ENCODE results near the gene ZNF138.
"Not testable (repeated sequence)": the region's sequence is repeated elsewhere in the genome, so short reads cannot be mapped to it uniquely, and the experiment has no call there.

ZNF138 gene

GRCh38 chr7:64775289-64775688 is 18.9 kb upstream of the ZNF138 start:
- H2BK12ac ChIP-seq (ENCODE audit: low read length in 2 of 2) = no peak overlapping the region

DNA sequence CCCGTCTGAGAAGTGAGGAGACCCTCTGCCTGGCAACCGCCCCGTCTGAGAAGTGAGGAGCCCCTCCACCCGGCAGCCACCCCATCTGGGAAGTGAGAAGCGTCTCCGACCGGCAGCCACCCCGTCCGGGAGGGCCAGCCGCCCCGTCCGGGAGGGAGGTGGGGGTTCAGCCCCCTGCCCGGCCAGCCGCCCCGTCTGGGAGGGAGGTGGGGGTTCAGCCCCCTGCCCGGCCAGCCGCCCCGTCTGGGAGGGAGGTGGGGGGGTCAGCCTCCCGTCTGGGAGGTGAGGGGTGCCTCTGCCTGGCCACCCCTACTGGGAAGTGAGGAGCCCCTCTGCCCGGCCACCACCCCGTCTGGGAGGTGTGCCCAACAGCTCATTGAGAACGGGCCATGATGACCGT is 9.4 kb upstream of the ZNF138 start:
- not testable (repeated sequence) for H3K18ac ChIP-seq (ENCODE audit: low read depth in 1 of 2, low read length in 2 of 2); H3K27ac ChIP-seq (ENCODE audit: low read length, poor library complexity, severe bottlenecking); H3K4ac ChIP-seq (ENCODE audit: low read depth in 1 of 2, low read length in 2 of 2); H3K14ac ChIP-seq (ENCODE audit: low read length in 2 of 2); H3K4me1 ChIP-seq (ENCODE audit: control insufficient read depth, insufficient read depth, low read depth, low read length); DNase-seq; H3K79me1 ChIP-seq (replicated peaks; ENCODE audit: low read length, poor library complexity, severe bottlenecking); H4K91ac ChIP-seq (ENCODE audit: low read length); H3K9me3 ChIP-seq (ENCODE audit: control insufficient read depth, low read length); H2BK5ac ChIP-seq (ENCODE audit: low read depth, low read length, poor library complexity, severe bottlenecking); H3K27me3 ChIP-seq (ENCODE audit: control insufficient read depth in 1 of 2, insufficient read depth in 1 of 2, low read length in 2 of 2); H3K4me3 ChIP-seq (ENCODE audit: insufficient read depth in 1 of 2, low read depth in 1 of 2, low read length in 2 of 2); H3K36me3 ChIP-seq (ENCODE audit: control insufficient read depth in 1 of 2, insufficient read depth in 2 of 2, low read depth in 1 of 2, low read length in 2 of 2); H2BK12ac ChIP-seq (ENCODE audit: low read length in 2 of 2); H3K4me2 ChIP-seq (ENCODE audit: low read length, poor library complexity, severe bottlenecking); H2AK5ac ChIP-seq (ENCODE audit: low read length, severe bottlenecking); H3K23ac ChIP-seq (ENCODE audit: low read length in 2 of 2); H2BK15ac ChIP-seq (ENCODE audit: low read depth, poor library complexity, severe bottlenecking); H3K9ac ChIP-seq (ENCODE audit: low read length); H4K8ac ChIP-seq (ENCODE audit: low read length); H2AFZ ChIP-seq (ENCODE audit: low read depth, low read length); H2BK120ac ChIP-seq (ENCODE audit: low read depth, low read length)
- WGBS = 85% methylated on average over 14 of the region's 23 CpGs

More at GRCh38 chr7:64775289-64775688, 18.9 kb upstream of the ZNF138 start:
- H4K91ac ChIP-seq (ENCODE audit: low read length) = no peak overlapping the region
- H3K4me3 ChIP-seq (ENCODE audit: insufficient read depth in 1 of 2, low read depth in 1 of 2, low read length in 2 of 2) = no peak overlapping the region
- H3K27ac ChIP-seq (ENCODE audit: low read length, poor library complexity, severe bottlenecking) = no peak overlapping the region
- no peak overlapping the region for H2BK5ac ChIP-seq (ENCODE audit: low read depth, low read length, poor library complexity, severe bottlenecking)
- H3K23ac ChIP-seq (ENCODE audit: low read length in 2 of 2) = no peak overlapping the region
- H3K9me3 ChIP-seq (ENCODE audit: control insufficient read depth, low read length) = peaks cover 30% of the 10 kb centered on the region
- no peaks in the 10 kb centered on the region for H3K36me3 ChIP-seq (ENCODE audit: control insufficient read depth in 1 of 2, insufficient read depth in 2 of 2, low read depth in 1 of 2, low read length in 2 of 2)
- no peak overlapping the region for H2AFZ ChIP-seq (ENCODE audit: low read depth, low read length)
- no peak overlapping the region for H3K4me2 ChIP-seq (ENCODE audit: low read length, poor library complexity, severe bottlenecking)
- H3K9ac ChIP-seq (ENCODE audit: low read length) = no peak overlapping the region
- no peak for DNase-seq
- no peak overlapping the region for H2AK5ac ChIP-seq (ENCODE audit: low read length, severe bottlenecking)
- WGBS = 76% methylated on average over 3 of the region's 3 CpGs
- H3K79me1 ChIP-seq (replicated peaks; ENCODE audit: low read length, poor library complexity, severe bottlenecking) = no peaks in the 10 kb centered on the region
- no peak overlapping the region for H2BK15ac ChIP-seq (ENCODE audit: low read depth, poor library complexity, severe bottlenecking)
- no peak overlapping the region for H3K14ac ChIP-seq (ENCODE audit: low read length in 2 of 2)
- H4K8ac ChIP-seq (ENCODE audit: low read length) = no peak overlapping the region
- no peak overlapping the region for H3K18ac ChIP-seq (ENCODE audit: low read depth in 1 of 2, low read length in 2 of 2)
- no peaks in the 10 kb centered on the region for H3K4me1 ChIP-seq (ENCODE audit: control insufficient read depth, insufficient read depth, low read depth, low read length)
- no peak overlapping the region for H3K4ac ChIP-seq (ENCODE audit: low read depth in 1 of 2, low read length in 2 of 2)
- H2BK120ac ChIP-seq (ENCODE audit: low read depth, low read length) = no peak overlapping the region
- no peaks in the 10 kb centered on the region for H3K27me3 ChIP-seq (ENCODE audit: control insufficient read depth in 1 of 2, insufficient read depth in 1 of 2, low read length in 2 of 2)

- H2AFZ ChIP-seq (ENCODE audit: low read depth, low read length) = no peak overlapping the region
- H3K9ac ChIP-seq (ENCODE audit: low read length) = no peak overlapping the region
- H2BK5ac ChIP-seq (ENCODE audit: low read depth, low read length, poor library complexity, severe bottlenecking) = no peak overlapping the region
- no peaks in the 10 kb centered on the region for H3K36me3 ChIP-seq (ENCODE audit: control insufficient read depth in 1 of 2, insufficient read depth in 2 of 2, low read depth in 1 of 2, low read length in 2 of 2)
- H2BK12ac ChIP-seq (ENCODE audit: low read length in 2 of 2) = no peak overlapping the region
- H3K18ac ChIP-seq (ENCODE audit: low read depth in 1 of 2, low read length in 2 of 2) = no peak overlapping the region
- no peaks in the 10 kb centered on the region for H3K27me3 ChIP-seq (ENCODE audit: control insufficient read depth in 1 of 2, insufficient read depth in 1 of 2, low read length in 2 of 2)
- H3K14ac ChIP-seq (ENCODE audit: low read length in 2 of 2) = no peak overlapping the region
- peaks cover 2% of the 10 kb centered on the region for H3K9me3 ChIP-seq (ENCODE audit: control insufficient read depth, low read length)
- no peak overlapping the region for H4K8ac ChIP-seq (ENCODE audit: low read length)
- no peaks in the 10 kb centered on the region for H3K4me1 ChIP-seq (ENCODE audit: control insufficient read depth, insufficient read depth, low read depth, low read length)
- no peak overlapping the region for H3K4ac ChIP-seq (ENCODE audit: low read depth in 1 of 2, low read length in 2 of 2)
- H2BK15ac ChIP-seq (ENCODE audit: low read depth, poor library complexity, severe bottlenecking) = no peak overlapping the region
- H3K4me3 ChIP-seq (ENCODE audit: insufficient read depth in 1 of 2, low read depth in 1 of 2, low read length in 2 of 2) = no peak overlapping the region
- H3K27ac ChIP-seq (ENCODE audit: low read length, poor library complexity, severe bottlenecking) = no peak overlapping the region
- no peak overlapping the region for H2AK5ac ChIP-seq (ENCODE audit: low read length, severe bottlenecking)
- no peak overlapping the region for H3K4me2 ChIP-seq (ENCODE audit: low read length, poor library complexity, severe bottlenecking)
- no peak overlapping the region for H3K23ac ChIP-seq (ENCODE audit: low read length in 2 of 2)
- no peak overlapping the region for H4K91ac ChIP-seq (ENCODE audit: low read length)
- no peak overlapping the region for H2BK120ac ChIP-seq (ENCODE audit: low read depth, low read length)
- DNase-seq = no peak
- H3K79me1 ChIP-seq (replicated peaks; ENCODE audit: low read length, poor library complexity, severe bottlenecking) = no peaks in the 10 kb centered on the region
These were observed 6.9 kb upstream of the ZNF138 start for GRCh38 chr7:64787295-64787694.

DNA sequence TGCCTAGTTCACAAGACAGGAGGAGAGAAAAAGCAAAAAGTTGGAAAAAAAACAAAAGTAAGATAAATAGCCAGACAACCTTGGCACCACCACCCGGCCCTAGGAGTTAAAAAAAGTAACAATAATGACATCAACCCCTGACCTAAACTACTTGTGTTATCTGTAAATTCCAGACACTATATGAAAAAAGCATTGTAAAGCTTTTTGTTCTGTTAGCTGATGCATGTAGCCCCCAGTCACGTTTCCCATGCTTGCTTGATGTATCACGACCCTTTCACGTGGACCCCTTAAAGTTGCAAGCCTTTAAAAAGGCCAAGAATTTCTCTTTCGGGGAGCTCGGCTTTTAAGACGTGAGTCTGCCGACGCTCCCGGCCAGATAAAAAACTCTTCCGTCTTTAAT is 5.0 kb upstream of the ZNF138 start:
- not testable (repeated sequence) for DNase-seq; H2BK12ac ChIP-seq (ENCODE audit: low read length in 2 of 2)

More for the DNA sequence above, 5.0 kb upstream of the ZNF138 start:
- H3K4me3 ChIP-seq (ENCODE audit: insufficient read depth in 1 of 2, low read depth in 1 of 2, low read length in 2 of 2); H3K18ac ChIP-seq (ENCODE audit: low read depth in 1 of 2, low read length in 2 of 2); H2BK5ac ChIP-seq (ENCODE audit: low read depth, low read length, poor library complexity, severe bottlenecking); H3K4me1 ChIP-seq (ENCODE audit: control insufficient read depth, insufficient read depth, low read depth, low read length); H2BK120ac ChIP-seq (ENCODE audit: low read depth, low read length); H4K8ac ChIP-seq (ENCODE audit: low read length); H3K9ac ChIP-seq (ENCODE audit: low read length); H3K9me3 ChIP-seq (ENCODE audit: control insufficient read depth, low read length); H3K27ac ChIP-seq (ENCODE audit: low read length, poor library complexity, severe bottlenecking); H3K4me2 ChIP-seq (ENCODE audit: low read length, poor library complexity, severe bottlenecking); H3K23ac ChIP-seq (ENCODE audit: low read length in 2 of 2); H3K79me1 ChIP-seq (replicated peaks; ENCODE audit: low read length, poor library complexity, severe bottlenecking); H2AK5ac ChIP-seq (ENCODE audit: low read length, severe bottlenecking); H3K14ac ChIP-seq (ENCODE audit: low read length in 2 of 2); H2AFZ ChIP-seq (ENCODE audit: low read depth, low read length); H4K91ac ChIP-seq (ENCODE audit: low read length); H3K27me3 ChIP-seq (ENCODE audit: control insufficient read depth in 1 of 2, insufficient read depth in 1 of 2, low read length in 2 of 2); H3K4ac ChIP-seq (ENCODE audit: low read depth in 1 of 2, low read length in 2 of 2); H3K36me3 ChIP-seq (ENCODE audit: control insufficient read depth in 1 of 2, insufficient read depth in 2 of 2, low read depth in 1 of 2, low read length in 2 of 2); H2BK15ac ChIP-seq (ENCODE audit: low read depth, poor library complexity, severe bottlenecking): not testable (repeated sequence)
- WGBS = 83% methylated on average over 10 of the region's 11 CpGs

Data from mesenchymal stem cell (in vitro differentiated cells and primary cell).